Measurements from ENCODE around the gene SSH2. TPM values are rescaled to one million over a fixed set of nuclear protein-coding genes. Genes with fewer than 3 reads are reported as not detected.

SSH2 gene
- total and polyA plus RNA-seq, 2 donors from 2014 or later, result 19.7 to 62.5 TPM

GRCh38 chr17:29933379-29933778, 3.4 kb upstream of the SSH2 start:
- intact Hi-C loops (cut with DNase I), result loop anchor here (5.0 kb wide), 1 partner anchor 126 kb away; no protein-coding TSS in a partner anchor

DNA sequence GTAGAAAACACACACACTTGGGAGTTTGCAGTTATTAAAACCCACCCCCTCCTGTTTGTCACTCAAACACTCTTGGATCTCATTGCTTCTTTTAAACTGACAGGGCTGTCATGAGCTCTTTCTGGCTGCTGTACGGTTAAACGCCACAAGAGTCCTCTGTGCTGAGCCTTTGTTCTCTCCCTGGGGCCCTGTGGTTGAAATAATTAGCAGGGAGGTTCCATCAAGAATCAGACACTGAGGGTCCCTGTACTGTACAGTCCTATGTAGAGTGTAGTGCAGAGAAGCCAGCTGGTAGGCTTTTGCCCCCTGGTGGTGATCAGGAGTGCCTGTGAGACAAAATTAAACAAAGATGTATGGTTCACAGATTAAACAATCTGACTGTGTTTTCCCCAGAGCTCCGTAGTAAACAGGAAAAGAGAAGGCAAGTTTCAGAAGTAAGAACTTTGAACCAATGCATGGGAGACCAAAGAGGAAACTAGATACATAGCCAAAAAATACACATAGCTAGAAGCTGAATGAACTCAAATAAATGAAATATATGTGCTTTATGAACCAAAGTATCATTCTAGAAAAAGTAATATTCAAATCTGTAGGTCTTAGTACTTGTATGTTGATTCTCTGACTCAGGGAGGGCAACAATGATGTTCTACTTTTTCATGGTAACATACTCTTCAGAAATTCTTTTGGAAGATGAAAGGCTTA, 1.4 kb upstream of the SSH2 start:
- Histone ChIP-seq H3K9ac (ENCODE audit: low read length in 3 of 3) (peak overlapping the region in 1 of 3 donors; percentile 12), H3K9me3 (ENCODE audit: control insufficient read depth in 2 of 3, insufficient read depth in 1 of 3, low read length in 3 of 3) (no peaks in the 10 kb centered on the region), H3K27ac (ENCODE audit: low read depth in 2 of 2, low read length in 2 of 2) (no peak overlapping the region), H3K4me3 (ENCODE audit: low read length in 3 of 3) (peak overlapping the region in 2 of 3 donors; percentile 89 to 97), H3K27me3 (ENCODE audit: control insufficient read depth, insufficient read depth, low read length) (no peaks in the 10 kb centered on the region), H3K4me1 (ENCODE audit: control insufficient read depth in 2 of 3, insufficient read depth in 2 of 3, low read depth in 1 of 3, low read length in 3 of 3) (peaks cover 0 to 12% (median 6%) of the 10 kb centered on the region in 3 donors), H3K36me3 (ENCODE audit: control insufficient read depth in 2 of 3, insufficient read depth in 3 of 3, low read length in 3 of 3) (no peaks in the 10 kb centered on the region)
- intact Hi-C loops (cut with DNase I), result loop anchor here (5.0 kb wide), 1 partner anchor 124 kb away; no protein-coding TSS in a partner anchor
- FAIRE-seq (peak; percentile 51), DNase-seq (peak in 4 of 5 donors; percentile 79 to 94 (median 86))
- TF ChIP-seq CTCF (IDR thresholded peaks at IDR 0.05; ENCODE audit: borderline replicate concordance, extremely low read depth, insufficient read depth), result peak; percentile 90

More at GRCh38 chr17:29933379-29933778, 3.4 kb upstream of the SSH2 start:
- Histone ChIP-seq H3K9ac (ENCODE audit: low read length in 3 of 3) (no peak overlapping the region), H3K4me1 (ENCODE audit: control insufficient read depth in 2 of 3, insufficient read depth in 2 of 3, low read depth in 1 of 3, low read length in 3 of 3) (peaks cover 0 to 10% (median 6%) of the 10 kb centered on the region in 3 donors), H3K9me3 (ENCODE audit: control insufficient read depth in 2 of 3, insufficient read depth in 1 of 3, low read length in 3 of 3) (no peaks in the 10 kb centered on the region), H3K27ac (ENCODE audit: low read depth in 2 of 2, low read length in 2 of 2) (no peak overlapping the region), H3K27me3 (ENCODE audit: control insufficient read depth, insufficient read depth, low read length) (no peaks in the 10 kb centered on the region), H3K36me3 (ENCODE audit: control insufficient read depth in 2 of 3, insufficient read depth in 3 of 3, low read length in 3 of 3) (no peaks in the 10 kb centered on the region), H3K4me3 (ENCODE audit: low read length in 3 of 3) (no peak overlapping the region)
- DNase-seq (peak in 2 of 5 donors; percentile 24 to 37), FAIRE-seq (no peak)
- no peak for TF ChIP-seq CTCF (IDR thresholded peaks at IDR 0.05; ENCODE audit: borderline replicate concordance, extremely low read depth, insufficient read depth)

GRCh38 chr17:29930409-29931010, 482 bp upstream of the SSH2 start:
- H3K27me3 ChIP-seq (ENCODE audit: control insufficient read depth, insufficient read depth, low read length), result no peaks in the 10 kb centered on the region
- DNase-seq (peak in 2 of 5 donors; percentile 30 to 43), FAIRE-seq (no peak)
- H3K9ac ChIP-seq (ENCODE audit: low read length in 3 of 3), result peak overlapping the region; percentile 25 to 74 (median 46)
- no peaks in the 10 kb centered on the region for H3K36me3 ChIP-seq (ENCODE audit: control insufficient read depth in 2 of 3, insufficient read depth in 3 of 3, low read length in 3 of 3)
- no peaks in the 10 kb centered on the region for H3K9me3 ChIP-seq (ENCODE audit: control insufficient read depth in 2 of 3, insufficient read depth in 1 of 3, low read length in 3 of 3)
- H3K4me3 ChIP-seq (ENCODE audit: low read length in 3 of 3), result peak overlapping the region; percentile 89 to 97 (median 95)
- no peak for TF ChIP-seq CTCF (IDR thresholded peaks at IDR 0.05; ENCODE audit: borderline replicate concordance, extremely low read depth, insufficient read depth)
- peak overlapping the region; percentile 61 to 92 for H3K27ac ChIP-seq (ENCODE audit: low read depth in 2 of 2, low read length in 2 of 2)
- peaks cover 0 to 12% (median 6%) of the 10 kb centered on the region in 3 donors for H3K4me1 ChIP-seq (ENCODE audit: control insufficient read depth in 2 of 3, insufficient read depth in 2 of 3, low read depth in 1 of 3, low read length in 3 of 3)
- intact Hi-C loops (cut with DNase I), result loop anchor here (5.0 kb wide), 1 partner anchor 123 kb away; no protein-coding TSS in a partner anchor

Measured in kidney (tissue), 14 donors.